NCI-H2227 (cell line): ENCODE results near the gene EEF1AKMT3.

Source experiments
- DNase-seq: peaks from one replicate; lab custom pipeline; 2025; ENCODE audit not compliant: unreplicated experiment; lab: John Stamatoyannopoulos, UW

EEF1AKMT3 gene

GRCh38 chr12:57735198-57735855 lies 37.1 kb upstream of the EEF1AKMT3 start:
- DNase-seq, result peak; percentile 72

- peak; percentile 66 for DNase-seq
These were observed 36.3 kb upstream of the EEF1AKMT3 start for GRCh38 chr12:57735952-57736740.

GRCh38 chr12:57736741-57737466 lies 35.5 kb upstream of the EEF1AKMT3 start:
- DNase-seq, result no peak

- peak; percentile 54 for DNase-seq
These were observed 34.6 kb upstream of the EEF1AKMT3 start for GRCh38 chr12:57737467-57738460.

GRCh38 chr12:57738661-57739237 lies 33.7 kb upstream of the EEF1AKMT3 start, which contains the start of gene AGAP2:
Gene AGAP2, minus strand, starts transcription at chr12:57738742. Its CDS starts 496 bp downstream, at chr12:57738246.
- DNase-seq, result peak; percentile 86

- peak; percentile 30 for DNase-seq
These were observed 33.0 kb upstream of the EEF1AKMT3 start for GRCh38 chr12:57739387-57739786.

- no peak for DNase-seq
These were observed 32.4 kb upstream of the EEF1AKMT3 start for GRCh38 chr12:57739914-57740538.

- DNase-seq, result peak; percentile 53
These were observed 31.6 kb upstream of the EEF1AKMT3 start for GRCh38 chr12:57740656-57741412.

GRCh38 chr12:57741413-57741789 lies 31.0 kb upstream of the EEF1AKMT3 start:
- DNase-seq, result peak; percentile 53

GRCh38 chr12:57741844-57742738 lies 30.3 kb upstream of the EEF1AKMT3 start:
- DNase-seq, result no peak

- DNase-seq, result no peak
These were observed 28.6 kb upstream of the EEF1AKMT3 start for GRCh38 chr12:57743769-57744168.

- peak; percentile 91 for DNase-seq
These were observed 28.1 kb upstream of the EEF1AKMT3 start for GRCh38 chr12:57744194-57744776.

GRCh38 chr12:57744777-57745484 lies 27.5 kb upstream of the EEF1AKMT3 start, which contains the start of gene TSPAN31:
Gene TSPAN31, plus strand, starts transcription at chr12:57745039. Its CDS starts 116 bp downstream, at chr12:57745155.
- DNase-seq, result peak; percentile 95

- no peak for DNase-seq
These were observed 26.9 kb upstream of the EEF1AKMT3 start for GRCh38 chr12:57745485-57745881.

GRCh38 chr12:57746025-57746424 lies 26.4 kb upstream of the EEF1AKMT3 start:
- no peak for DNase-seq

GRCh38 chr12:57749061-57749460 lies 23.4 kb upstream of the EEF1AKMT3 start:
- DNase-seq, result no peak
